ENCODE measurements around the gene CCDC88C. TPM values are rescaled to one million over a fixed set of nuclear protein-coding genes. Genes with fewer than 3 reads are reported as not detected.

The CCDC88C gene
- total RNA-seq, 1 donor from 2014 or later: 17.8 TPM

DNA sequence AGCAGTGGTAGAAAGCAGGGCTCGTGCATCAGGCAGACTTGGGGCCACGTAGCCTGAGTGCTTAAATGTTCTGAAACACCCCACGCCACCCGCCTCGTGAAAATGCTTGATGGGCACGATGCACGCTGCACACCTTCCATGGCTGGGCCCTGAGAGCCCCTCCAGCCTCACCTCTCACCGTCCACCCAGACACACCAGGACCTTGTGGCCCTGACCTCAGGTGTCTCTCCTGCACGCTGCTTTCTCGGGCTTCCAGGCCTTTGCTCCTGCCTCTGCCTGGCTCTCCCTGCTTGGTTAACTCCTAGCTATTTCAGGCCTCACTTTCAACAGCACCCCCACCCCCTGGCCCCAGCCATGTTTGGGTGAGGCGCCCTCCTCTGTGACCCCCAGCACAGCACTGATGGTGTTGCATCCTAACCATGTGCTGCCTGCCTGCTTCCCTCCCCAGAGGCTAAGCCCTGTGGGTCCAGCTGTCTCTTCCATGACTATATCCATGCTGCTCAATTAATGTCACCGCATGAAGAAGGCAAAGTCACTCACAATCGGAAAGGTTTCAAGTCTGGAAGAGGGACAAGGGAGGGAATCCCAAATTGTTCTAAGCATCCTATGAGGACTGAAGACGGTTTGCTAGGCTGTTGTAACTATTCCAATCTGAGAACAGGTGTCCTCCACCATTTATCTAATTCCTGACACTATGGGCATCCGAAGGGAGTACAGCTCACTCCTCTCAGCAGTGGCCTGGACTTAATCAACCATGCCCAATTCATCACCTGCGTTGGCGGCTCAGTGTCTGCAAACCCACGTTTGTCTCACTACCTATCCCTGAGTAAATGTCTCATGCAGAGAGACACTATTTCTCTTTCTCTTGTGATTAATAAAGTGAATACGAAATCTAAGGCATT lies 82.2 kb downstream of the CCDC88C start:
- no peak for DNase-seq (ENCODE audit: low spot score)
- no peaks in the 10 kb centered on the region for H3K9me3 ChIP-seq (ENCODE audit: low read depth)
- no peak overlapping the region for H3K4me3 ChIP-seq
- no peaks in the 10 kb centered on the region for H3K79me2 ChIP-seq (ENCODE audit: low read depth)
- no peak overlapping the region for H3K4me3 Mint-ChIP-seq
- peaks cover 18% of the 10 kb centered on the region for H3K36me3 Mint-ChIP-seq
- H3K27me3 ChIP-seq: no peaks in the 10 kb centered on the region
- TF ChIP-seq, protein P1, sequence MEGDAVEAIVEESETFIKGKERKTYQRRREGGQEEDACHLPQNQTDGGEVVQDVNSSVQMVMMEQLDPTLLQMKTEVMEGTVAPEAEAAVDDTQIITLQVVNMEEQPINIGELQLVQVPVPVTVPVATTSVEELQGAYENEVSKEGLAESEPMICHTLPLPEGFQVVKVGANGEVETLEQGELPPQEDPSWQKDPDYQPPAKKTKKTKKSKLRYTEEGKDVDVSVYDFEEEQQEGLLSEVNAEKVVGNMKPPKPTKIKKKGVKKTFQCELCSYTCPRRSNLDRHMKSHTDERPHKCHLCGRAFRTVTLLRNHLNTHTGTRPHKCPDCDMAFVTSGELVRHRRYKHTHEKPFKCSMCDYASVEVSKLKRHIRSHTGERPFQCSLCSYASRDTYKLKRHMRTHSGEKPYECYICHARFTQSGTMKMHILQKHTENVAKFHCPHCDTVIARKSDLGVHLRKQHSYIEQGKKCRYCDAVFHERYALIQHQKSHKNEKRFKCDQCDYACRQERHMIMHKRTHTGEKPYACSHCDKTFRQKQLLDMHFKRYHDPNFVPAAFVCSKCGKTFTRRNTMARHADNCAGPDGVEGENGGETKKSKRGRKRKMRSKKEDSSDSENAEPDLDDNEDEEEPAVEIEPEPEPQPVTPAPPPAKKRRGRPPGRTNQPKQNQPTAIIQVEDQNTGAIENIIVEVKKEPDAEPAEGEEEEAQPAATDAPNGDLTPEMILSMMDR (IDR thresholded peaks at IDR 0.05): no peak
- TF ChIP-seq EZH2phosphoT487 (IDR thresholded peaks at IDR 0.05): no peak
- TF ChIP-seq EZH2 (IDR thresholded peaks at IDR 0.05): no peak
- peaks cover 10% of the 10 kb centered on the region for H3K4me1 Mint-ChIP-seq
- no peak overlapping the region for H3K4me2 ChIP-seq
- peak overlapping the region; percentile 61 for H3K27ac Mint-ChIP-seq
- H3K9me3 Mint-ChIP-seq: no peaks in the 10 kb centered on the region
- no peaks in the 10 kb centered on the region for H3K4me1 ChIP-seq
- H3K27me3 Mint-ChIP-seq (ENCODE audit: insufficient read depth, low read depth): peaks cover 10% of the 10 kb centered on the region
- H2AFZ ChIP-seq (replicated peaks): no peak overlapping the region
- no peaks in the 10 kb centered on the region for H3K36me3 ChIP-seq
- H3K9ac ChIP-seq: peak overlapping the region; percentile 32
- H4K20me1 ChIP-seq (ENCODE audit: low read depth): peaks cover 3% of the 10 kb centered on the region
- H3K27ac ChIP-seq: no peak overlapping the region
- no peaks in the 10 kb centered on the region for H3F3A ChIP-seq (ENCODE audit: low read depth)

- Mint-ChIP-seq H3K9me3 (no peaks in the 10 kb centered on the region), H3K36me3 (peaks cover 12% of the 10 kb centered on the region), H3K27ac (no peak overlapping the region), H3K4me1 (peaks cover 24% of the 10 kb centered on the region), H3K4me3 (no peak overlapping the region), H3K27me3 (ENCODE audit: insufficient read depth, low read depth) (peaks cover 8% of the 10 kb centered on the region)
- Histone ChIP-seq H3K9ac (no peak overlapping the region), H4K20me1 (ENCODE audit: low read depth) (peaks cover 7% of the 10 kb centered on the region), H3K36me3 (no peaks in the 10 kb centered on the region), H3K4me1 (no peaks in the 10 kb centered on the region), H3K9me3 (ENCODE audit: low read depth) (no peaks in the 10 kb centered on the region), H3K27me3 (no peaks in the 10 kb centered on the region), H3K79me2 (ENCODE audit: low read depth) (no peaks in the 10 kb centered on the region), H2AFZ (replicated peaks) (no peak overlapping the region), H3K4me2 (no peak overlapping the region), H3K27ac (no peak overlapping the region), H3F3A (ENCODE audit: low read depth) (no peaks in the 10 kb centered on the region), H3K4me3 (no peak overlapping the region)
- no peak for DNase-seq (ENCODE audit: low spot score)
- TF ChIP-seq EZH2 (IDR thresholded peaks at IDR 0.05) (no peak), EZH2phosphoT487 (IDR thresholded peaks at IDR 0.05) (no peak)
- TF ChIP-seq, protein P1 (IDR thresholded peaks at IDR 0.05): no peak
These were observed 84.0 kb downstream of the CCDC88C start for GRCh38 chr14:91333650-91334039.

GRCh38 chr14:91332986-91333649 lies 84.5 kb downstream of the CCDC88C start:
- TF ChIP-seq EZH2phosphoT487 (IDR thresholded peaks at IDR 0.05) (no peak), EZH2 (IDR thresholded peaks at IDR 0.05) (no peak)
- TF ChIP-seq, protein P1 (IDR thresholded peaks at IDR 0.05): no peak
- Histone ChIP-seq H3K27ac (no peak overlapping the region), H3K36me3 (no peaks in the 10 kb centered on the region), H3K79me2 (ENCODE audit: low read depth) (no peaks in the 10 kb centered on the region), H2AFZ (replicated peaks) (no peak overlapping the region), H3F3A (ENCODE audit: low read depth) (no peaks in the 10 kb centered on the region), H3K9me3 (ENCODE audit: low read depth) (no peaks in the 10 kb centered on the region), H3K4me1 (no peaks in the 10 kb centered on the region), H3K4me2 (no peak overlapping the region), H3K4me3 (no peak overlapping the region), H3K27me3 (no peaks in the 10 kb centered on the region), H3K9ac (no peak overlapping the region), H4K20me1 (ENCODE audit: low read depth) (peaks cover 7% of the 10 kb centered on the region)
- no peak for DNase-seq (ENCODE audit: low spot score)
- Mint-ChIP-seq H3K36me3 (peaks cover 12% of the 10 kb centered on the region), H3K9me3 (no peaks in the 10 kb centered on the region), H3K27me3 (ENCODE audit: insufficient read depth, low read depth) (peaks cover 8% of the 10 kb centered on the region), H3K4me1 (peaks cover 27% of the 10 kb centered on the region), H3K4me3 (no peak overlapping the region), H3K27ac (no peak overlapping the region)
